Measurements from ENCODE around the gene SCYL3.

DNA sequence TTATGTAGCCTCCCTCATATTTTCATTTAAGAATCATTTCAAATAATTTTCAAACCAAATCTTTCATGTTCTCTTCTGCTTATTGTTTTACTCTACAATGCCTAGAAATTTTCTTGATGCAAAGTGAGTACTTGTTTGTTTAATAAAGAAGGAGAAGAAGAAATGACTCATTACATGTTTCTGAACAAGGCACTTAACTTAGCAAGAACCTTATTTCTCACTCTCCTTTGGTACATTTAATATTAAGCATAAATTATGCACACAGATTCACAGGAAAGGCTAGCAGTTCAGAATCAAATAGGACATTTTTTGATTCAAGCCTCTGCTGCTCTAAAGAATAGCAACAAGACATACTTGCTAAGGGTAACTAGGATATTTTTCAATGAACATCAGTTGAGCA lies 9.1 kb downstream of the SCYL3 start:
- TF ChIP-seq, protein P1, sequence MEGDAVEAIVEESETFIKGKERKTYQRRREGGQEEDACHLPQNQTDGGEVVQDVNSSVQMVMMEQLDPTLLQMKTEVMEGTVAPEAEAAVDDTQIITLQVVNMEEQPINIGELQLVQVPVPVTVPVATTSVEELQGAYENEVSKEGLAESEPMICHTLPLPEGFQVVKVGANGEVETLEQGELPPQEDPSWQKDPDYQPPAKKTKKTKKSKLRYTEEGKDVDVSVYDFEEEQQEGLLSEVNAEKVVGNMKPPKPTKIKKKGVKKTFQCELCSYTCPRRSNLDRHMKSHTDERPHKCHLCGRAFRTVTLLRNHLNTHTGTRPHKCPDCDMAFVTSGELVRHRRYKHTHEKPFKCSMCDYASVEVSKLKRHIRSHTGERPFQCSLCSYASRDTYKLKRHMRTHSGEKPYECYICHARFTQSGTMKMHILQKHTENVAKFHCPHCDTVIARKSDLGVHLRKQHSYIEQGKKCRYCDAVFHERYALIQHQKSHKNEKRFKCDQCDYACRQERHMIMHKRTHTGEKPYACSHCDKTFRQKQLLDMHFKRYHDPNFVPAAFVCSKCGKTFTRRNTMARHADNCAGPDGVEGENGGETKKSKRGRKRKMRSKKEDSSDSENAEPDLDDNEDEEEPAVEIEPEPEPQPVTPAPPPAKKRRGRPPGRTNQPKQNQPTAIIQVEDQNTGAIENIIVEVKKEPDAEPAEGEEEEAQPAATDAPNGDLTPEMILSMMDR (conservative IDR thresholded peaks at IDR 0.05 in 1 of 2, IDR thresholded peaks at IDR 0.05 in 1 of 2; ENCODE audit: extremely low read depth in 1 of 2, insufficient read depth in 1 of 2, low read depth in 1 of 2, low read length in 2 of 2) = no peak
- TF ChIP-seq EZH2 (IDR thresholded peaks at IDR 0.05; ENCODE audit: borderline replicate concordance, low read length) = no peak
